Measurements from ENCODE around the gene HNRNPF. TPM values are rescaled to one million over a fixed set of nuclear protein-coding genes. Genes with fewer than 3 reads are reported as not detected.

HNRNPF gene
- total and polyA plus RNA-seq, 2 of the 8 experiments (the other 6 are each of a cell fraction or from before 2014, with no cell fraction given), result 209 to 389 TPM

DNA sequence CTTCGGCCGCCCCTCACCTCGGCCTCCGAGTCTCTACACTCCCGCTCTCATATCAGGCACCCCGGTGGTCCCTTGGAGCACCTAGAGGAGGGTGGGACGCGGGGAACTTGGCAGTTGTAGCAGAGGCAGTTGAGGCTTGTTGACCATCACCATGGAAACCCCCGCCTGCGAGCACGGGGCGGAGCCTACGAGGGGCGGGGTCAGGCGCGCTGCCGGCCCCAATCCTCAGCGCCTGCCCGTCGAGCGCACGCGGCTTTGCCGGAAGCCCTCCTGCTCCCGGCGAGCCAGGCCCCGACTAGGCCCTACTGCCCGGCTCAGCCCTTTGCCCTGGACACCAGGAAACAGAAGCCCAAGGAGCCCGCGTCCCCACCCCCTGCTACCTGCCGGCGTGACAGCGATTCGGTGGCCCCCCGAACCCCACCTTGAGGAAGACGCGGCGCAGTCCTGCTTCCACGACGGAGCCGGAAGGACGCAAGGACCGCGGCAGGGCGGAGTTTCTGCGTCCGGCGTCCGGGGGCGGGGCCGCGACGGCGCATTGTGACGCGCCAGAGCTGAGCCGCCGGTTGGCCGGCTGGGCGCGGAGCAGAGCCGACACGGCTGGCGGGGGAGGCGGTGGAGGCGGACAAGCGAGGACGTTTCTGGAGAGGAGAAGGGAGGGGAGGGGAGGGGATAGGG lies at the start of gene HNRNPF (continued):
- TF ChIP-seq CHD7 (IDR thresholded peaks at IDR 0.05; ENCODE audit: insufficient replicate concordance, low read length), result no peak
- TF ChIP-seq, protein P1, sequence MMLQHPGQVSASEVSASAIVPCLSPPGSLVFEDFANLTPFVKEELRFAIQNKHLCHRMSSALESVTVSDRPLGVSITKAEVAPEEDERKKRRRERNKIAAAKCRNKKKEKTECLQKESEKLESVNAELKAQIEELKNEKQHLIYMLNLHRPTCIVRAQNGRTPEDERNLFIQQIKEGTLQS (IDR thresholded peaks at IDR 0.05; ENCODE audit: insufficient read depth, low read depth, low read length), result no peak
- TF ChIP-seq POU5F1 (IDR thresholded peaks at IDR 0.05; ENCODE audit: low read depth, low read length), result no peak
- TF ChIP-seq RAD21 (IDR thresholded peaks at IDR 0.05 in 1 of 2, conservative IDR thresholded peaks at IDR 0.05 in 1 of 2; ENCODE audit: low read depth in 2 of 2, low read length in 2 of 2), result no peak
- peak; percentile 94 for TF ChIP-seq CREB1 (IDR thresholded peaks at IDR 0.05)
- TF ChIP-seq CBX5 (IDR thresholded peaks at IDR 0.05; ENCODE audit: low read depth, low read length), result no peak
- TF ChIP-seq, protein P2, sequence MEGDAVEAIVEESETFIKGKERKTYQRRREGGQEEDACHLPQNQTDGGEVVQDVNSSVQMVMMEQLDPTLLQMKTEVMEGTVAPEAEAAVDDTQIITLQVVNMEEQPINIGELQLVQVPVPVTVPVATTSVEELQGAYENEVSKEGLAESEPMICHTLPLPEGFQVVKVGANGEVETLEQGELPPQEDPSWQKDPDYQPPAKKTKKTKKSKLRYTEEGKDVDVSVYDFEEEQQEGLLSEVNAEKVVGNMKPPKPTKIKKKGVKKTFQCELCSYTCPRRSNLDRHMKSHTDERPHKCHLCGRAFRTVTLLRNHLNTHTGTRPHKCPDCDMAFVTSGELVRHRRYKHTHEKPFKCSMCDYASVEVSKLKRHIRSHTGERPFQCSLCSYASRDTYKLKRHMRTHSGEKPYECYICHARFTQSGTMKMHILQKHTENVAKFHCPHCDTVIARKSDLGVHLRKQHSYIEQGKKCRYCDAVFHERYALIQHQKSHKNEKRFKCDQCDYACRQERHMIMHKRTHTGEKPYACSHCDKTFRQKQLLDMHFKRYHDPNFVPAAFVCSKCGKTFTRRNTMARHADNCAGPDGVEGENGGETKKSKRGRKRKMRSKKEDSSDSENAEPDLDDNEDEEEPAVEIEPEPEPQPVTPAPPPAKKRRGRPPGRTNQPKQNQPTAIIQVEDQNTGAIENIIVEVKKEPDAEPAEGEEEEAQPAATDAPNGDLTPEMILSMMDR (IDR thresholded peaks at IDR 0.05; ENCODE audit: control extremely low read depth in 1 of 3, insufficient read depth in 1 of 3, low read depth in 1 of 3, low read length in 3 of 3), result no peak

Measured in H1 (cell line).